GM18858 (cell line): ENCODE measurements around the gene PMF1.
"Not testable (repeated sequence)": the region's sequence is repeated elsewhere in the genome, so short reads cannot be mapped to it uniquely, and the experiment has no call there.

Source experiments
- ATAC-seq: cut with Tn5 transposase; IDR thresholded peaks from one replicate; pipeline ENCODE4 v1.9.1; 2021; ENCODE audit not compliant: unreplicated experiment

PMF1 gene

DNA sequence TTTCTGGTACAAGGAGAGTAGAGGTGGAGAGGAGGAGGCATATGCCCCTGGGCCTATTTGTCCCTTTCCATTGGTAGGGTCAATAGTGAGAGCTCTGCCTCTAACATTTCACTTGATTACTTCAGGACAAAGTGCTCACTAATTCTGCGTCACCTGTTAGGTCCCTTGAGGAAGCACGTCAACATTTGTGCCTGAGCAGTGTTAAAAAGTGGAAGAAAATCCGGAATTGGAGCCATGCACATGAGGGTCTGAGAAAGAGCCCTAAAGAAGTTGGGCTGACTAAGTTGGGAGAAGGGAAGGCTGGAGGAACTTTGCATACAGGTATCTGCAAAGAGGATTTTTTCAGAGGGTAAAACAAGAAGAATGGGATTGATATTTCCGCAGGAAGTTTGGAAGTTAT is 17.0 kb upstream of the PMF1 start:
- ATAC-seq, result no peak

DNA sequence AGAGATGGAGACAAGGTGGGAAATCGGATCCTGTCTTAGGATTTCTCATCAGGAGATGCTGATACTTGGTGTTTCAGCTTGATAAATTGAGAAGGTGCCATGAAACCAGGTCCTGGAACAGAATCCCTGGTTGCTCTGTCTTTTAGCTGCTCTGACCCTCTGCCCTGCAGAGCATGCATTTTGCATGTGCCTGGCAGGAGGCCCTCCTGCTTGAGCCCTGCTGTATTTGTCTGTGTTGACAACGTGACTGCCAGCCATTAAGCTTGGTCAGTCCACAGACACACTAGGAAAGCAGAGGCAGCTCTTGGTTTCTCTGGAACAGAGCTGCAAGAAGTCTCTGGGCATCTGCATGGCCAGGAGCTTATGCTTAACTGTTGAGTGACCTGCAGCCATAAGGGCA is 16.4 kb upstream of the PMF1 start:
- no peak for ATAC-seq

DNA sequence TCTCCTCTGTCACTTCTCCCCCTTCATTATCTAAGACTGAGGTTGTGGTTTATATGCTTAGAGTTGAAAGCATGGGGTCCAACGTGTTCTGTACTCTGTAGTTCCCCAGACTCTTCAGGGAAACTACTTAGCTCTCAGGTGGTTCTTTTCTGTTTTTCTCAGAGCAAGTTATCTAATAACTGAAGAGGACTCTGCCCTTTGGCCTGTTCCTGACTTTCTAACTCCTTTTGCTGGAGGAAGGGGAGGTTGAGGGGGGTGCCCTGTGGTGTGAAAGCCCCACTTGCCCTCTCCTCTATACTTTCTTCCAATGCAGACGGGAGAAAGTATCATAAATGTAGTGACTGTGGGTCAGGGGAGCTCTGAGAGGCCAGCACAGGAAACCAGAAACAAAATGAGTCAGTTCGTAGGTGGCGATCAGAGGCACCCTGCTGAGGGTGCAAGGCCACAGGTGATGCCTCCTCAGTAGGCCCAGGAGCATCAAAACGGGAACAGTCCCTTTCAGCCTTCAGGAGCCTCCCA is 13.9 kb upstream of the PMF1 start:
- no peak for ATAC-seq

DNA sequence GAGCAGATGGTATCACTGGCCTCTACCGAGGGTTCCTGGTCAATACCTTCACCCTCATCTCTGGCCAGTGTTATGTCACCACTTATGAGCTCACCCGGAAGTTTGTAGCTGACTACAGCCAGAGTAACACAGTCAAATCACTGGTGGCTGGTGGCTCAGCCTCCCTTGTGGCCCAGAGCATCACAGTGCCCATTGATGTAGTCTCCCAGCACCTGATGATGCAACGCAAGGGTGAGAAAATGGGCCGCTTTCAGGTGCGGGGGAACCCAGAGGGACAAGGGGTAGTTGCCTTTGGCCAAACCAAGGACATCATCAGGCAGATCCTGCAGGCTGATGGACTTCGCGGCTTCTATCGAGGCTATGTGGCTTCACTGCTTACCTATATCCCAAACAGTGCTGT is 12.8 kb upstream of the PMF1 start:
- no peak for ATAC-seq

DNA sequence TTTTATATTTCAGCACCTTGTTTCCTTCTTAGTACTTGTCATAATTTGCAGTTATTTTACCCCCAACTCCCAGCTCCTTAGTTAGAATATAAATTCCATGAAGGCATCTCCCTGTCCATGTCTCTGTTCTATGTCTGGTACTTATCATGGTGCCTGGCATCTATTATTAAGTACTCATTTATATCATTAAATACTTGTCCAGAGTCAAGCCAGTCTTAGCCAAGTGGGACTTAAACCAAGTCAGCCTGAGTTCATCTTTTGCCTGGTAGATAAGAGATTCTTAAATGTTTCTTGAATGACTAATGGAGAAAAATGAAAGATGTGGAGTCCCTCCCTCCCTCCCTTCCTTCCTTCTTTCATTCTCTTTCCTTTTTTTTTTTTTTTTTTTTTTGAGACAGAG is 9.5 kb upstream of the PMF1 start:
- no peak for ATAC-seq

DNA sequence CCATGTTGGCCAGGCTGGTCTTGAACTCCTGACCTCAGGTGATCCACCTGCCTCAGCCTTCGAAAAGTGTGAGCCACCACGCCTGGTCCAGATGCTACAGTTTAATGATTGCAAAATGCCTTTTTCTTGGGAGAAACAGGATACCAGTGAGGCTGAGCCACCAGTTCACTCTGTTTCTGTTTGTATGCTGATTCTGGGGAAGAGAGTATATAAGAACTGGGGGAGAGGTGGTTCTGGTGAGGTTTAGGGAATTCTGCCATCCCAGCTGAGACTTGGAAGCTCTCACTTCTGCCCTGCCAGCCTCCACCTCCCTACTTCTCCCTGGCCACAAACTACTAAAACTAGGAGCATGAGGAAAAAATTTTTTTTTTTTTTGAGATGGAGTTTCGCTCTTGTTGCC is 8.1 kb upstream of the PMF1 start:
- no peak for ATAC-seq

DNA sequence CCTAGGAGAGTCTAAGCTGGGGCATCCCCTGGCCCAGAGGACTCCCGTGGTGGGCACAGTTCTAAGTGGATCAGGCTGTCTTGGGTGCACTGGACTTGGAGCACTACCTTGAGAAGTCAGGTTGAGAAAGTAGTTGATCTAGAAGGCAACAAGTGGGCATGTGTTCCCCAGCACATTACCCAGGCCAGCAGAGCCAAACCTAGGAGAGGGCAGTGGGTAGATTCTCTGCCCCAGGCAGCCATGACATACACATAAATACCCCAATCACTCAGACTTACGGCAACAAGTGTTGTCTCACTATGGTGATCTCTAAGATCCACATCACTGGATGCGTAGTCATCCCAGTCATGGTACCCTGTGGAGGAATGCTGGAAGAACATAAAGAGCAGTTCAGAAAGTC is 1.6 kb upstream of the PMF1 start:
- no peak for ATAC-seq

DNA sequence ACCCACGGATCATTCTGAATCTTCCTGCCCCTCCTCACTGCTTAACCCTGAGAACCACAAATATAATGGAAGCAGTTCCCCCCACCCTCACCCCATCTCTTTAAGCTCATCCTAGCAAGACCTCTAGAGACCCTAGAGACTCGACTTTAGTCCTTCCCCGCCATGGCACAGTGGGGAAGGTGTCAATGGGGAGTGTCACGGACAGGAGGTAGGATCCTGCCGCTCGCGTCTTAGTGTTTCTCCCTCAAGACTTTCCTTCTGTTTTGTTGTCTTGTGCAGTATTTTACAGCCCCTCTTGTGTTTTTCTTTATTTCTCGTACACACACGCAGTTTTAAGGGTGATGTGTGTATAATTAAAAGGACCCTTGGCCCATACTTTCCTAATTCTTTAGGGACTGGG is 677 bp upstream of the PMF1 start:
- ATAC-seq, result no peak

DNA sequence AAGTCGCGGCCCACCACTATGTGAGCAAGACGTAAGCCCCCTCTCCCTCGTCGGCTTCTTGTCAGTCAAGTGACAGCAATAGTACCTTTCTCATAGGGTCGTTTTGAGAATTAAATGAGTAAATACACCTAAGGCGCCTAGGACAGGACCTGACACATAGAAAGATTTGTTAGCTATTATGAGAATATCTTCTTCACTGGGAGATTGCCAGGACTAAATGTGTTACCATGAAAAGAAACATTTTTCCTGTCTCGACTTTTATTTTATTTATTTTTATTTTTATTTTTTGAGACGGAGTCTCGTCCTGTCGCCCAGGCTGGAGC is 798 bp downstream of the PMF1 start:
- peak; percentile 3 for ATAC-seq

DNA sequence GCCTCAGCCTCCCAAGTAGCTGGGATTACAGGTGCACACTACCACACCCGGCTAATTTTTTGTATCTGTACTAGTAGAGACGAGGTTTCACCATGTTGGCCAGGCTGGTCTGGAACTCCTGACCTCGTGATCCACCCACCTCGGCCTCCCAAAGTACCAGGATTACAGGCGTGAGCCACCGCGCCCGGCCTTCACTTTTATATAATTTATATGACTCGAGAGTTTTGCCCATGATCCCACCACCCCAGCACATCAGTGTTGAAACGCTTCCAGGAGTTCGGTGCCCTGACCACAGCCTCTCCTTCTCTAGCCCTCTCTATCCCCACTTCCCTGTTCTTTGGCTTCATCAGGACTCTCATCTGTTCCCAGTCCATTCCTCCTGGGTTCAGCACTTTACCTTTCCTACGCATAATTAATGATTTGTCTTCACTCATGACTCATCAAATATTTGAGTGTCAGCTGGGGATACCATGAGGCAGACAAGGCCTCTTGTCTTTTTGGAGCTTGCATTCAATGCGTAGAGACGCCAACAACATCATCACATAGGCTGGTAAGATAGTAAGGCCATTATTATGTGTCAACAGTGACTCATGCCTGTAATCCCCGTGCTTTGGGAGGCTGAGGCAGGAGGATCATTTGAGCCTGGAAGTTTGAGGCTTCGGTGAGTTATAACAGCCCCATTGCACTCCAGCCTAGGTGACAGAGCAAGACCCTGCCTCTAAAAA is 1.4 kb downstream of the PMF1 start:
- no peak for ATAC-seq

DNA sequence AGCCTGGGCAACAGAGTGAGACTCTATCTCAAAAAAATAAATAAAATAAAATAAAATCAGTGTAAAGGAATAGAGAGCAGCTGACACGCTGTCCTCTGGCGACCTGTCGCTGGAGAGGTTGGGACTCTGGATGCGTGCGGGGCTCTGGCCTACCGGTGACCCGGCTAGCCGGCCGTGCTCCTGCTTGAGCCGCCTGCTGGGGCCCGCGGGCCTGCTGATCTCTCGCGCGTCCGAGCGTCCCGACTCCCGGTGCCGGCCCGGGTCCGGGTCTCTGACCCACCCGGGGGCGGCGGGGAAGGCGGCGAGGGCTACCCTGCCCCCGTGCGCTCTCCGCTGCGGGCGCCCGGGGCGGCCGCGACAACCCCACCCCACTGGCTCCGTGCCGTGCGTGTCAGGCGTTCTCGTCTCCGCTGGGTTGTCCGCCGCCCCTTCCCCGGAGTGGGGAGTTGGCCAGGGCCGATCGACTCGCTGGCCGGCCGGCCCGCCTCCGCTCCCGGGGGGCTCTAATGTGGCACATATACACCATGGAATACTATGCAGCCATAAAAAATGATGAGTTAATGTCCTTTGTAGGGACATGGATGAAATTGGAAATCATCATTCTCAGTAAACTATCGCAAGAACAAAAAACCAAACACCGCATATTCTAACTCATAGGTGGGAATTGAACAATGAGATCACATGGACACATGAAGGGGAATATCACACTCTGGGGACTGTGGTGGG is 3.7 kb downstream of the PMF1 start:
- ATAC-seq, result not testable (repeated sequence)

DNA sequence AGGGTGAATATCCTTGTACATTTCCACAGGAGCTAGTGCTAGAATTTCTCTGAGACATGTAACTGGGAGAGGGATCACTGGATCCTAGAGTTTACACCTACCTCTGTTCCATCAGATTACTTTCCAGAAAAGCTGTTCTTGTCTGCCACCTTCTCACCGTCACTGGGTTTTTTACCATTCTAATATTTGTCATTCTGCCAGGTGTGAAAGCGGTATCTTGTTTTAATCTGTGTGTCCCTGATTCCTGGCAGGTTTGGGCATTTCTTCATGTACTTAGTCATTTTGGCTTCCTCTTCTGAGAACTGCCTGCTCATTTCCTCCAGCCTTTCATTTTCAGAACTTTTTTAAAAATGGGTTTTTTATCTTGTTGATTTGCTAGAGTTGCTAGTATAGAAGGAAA is 5.1 kb downstream of the PMF1 start:
- ATAC-seq, result no peak

DNA sequence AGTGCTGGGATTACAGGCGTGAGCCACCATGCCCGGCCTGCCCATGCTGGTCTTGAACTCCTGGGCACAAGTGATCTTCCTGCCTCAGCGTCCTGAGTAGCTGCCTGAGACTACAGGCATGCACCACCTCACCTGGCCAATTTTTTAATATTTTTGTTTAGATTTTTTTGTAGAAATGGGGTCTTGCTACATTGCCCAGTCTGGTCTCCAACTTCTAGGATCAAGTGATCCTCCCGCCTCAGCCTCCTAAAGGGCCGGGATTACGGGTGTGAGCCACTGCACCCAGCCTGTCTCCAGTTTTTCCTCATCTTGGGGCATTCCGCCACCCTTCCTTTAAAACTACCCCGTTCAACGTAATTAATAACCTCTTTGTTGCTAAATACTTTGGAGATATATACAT is 7.4 kb downstream of the PMF1 start:
- ATAC-seq, result no peak

DNA sequence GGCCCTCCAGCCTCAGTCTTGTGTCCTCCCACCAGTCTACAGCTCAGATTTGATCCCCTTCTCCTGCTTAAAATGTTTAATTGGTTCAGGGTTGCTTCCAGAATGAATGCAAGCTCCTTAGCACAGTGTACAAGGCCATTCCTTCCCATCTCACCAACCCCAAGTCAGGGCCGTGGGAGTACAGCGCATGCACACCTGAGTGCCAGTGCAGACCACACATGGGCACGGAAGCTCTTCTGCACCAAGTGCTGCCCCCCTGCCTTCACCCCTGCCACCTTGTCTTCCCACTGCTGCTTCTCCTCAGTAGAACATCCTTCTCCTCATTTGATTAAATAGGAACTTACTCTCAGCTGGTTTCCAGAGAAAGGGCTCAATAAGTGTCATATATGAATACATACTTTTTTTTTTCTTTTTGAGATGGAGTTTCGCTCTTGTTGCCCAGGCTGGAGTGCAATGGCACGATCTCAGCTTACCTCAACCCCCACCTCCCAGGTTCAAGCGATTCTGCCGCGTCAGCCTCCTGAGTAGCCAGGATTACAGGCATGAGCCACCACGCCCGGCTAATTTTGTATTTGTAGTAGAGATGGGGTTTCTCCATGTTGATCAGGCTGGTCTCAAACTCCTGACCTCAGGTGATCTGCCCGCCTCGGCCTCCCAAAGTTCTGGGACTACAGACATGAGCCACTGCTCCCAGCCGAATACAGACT is 9.3 kb downstream of the PMF1 start:
- ATAC-seq, result no peak

DNA sequence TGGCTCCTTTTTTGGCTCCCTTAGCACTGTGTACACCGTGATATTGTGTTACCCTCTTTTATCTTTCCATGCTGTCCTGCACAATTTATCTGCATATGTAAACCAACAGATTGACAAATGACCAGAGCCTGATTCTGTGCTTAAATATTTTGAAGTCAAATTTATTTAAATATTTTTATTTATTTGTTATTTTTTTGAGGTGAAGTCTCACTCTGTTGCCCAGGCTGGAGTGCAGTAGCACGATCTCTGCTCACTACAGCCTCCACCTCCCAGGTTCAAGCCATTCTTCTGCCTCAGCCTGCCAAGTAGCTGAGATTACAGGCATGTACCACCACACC is 12.8 kb downstream of the PMF1 start:
- no peak for ATAC-seq

DNA sequence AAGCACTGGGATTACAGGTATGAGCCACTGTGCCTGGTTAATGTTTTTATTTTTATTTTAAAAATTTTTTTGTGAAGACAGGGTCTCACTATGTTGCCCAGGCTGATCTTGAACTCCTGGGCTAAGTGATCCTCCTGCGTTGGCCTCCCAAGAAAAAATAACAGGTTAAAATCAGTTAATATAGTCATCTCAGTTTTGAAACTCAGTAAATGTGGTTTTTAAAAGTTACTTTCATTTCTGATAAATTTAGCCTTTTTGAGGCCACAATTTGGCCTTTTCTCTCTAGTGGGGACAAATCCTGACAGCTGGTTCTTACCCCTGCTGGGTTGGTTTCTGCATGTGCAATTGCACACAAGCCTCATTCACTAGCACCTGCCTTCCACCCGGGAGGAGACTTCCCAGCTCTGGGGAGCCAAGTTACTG is 13.3 kb downstream of the PMF1 start:
- ATAC-seq, result peak; percentile 55

DNA sequence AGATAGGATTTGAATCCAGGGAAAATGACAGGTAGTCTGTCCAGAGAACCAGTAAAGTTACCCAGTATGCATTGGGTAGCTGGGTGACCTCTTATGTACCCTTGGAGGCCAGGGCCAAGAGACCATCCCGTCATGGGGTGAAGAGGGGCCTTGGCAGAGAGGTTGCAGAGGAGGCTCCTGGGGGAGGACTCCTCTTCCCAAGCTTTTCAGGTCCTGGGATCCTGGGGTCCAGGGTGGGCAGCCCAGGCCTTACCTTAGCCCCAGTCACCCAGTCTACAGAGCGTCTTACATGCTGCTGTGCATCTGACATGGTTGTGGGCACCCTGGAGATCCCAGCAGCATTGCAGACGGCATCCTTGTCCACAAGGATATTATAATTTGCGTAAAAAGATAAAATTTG is 14.0 kb downstream of the PMF1 start:
- ATAC-seq, result no peak

DNA sequence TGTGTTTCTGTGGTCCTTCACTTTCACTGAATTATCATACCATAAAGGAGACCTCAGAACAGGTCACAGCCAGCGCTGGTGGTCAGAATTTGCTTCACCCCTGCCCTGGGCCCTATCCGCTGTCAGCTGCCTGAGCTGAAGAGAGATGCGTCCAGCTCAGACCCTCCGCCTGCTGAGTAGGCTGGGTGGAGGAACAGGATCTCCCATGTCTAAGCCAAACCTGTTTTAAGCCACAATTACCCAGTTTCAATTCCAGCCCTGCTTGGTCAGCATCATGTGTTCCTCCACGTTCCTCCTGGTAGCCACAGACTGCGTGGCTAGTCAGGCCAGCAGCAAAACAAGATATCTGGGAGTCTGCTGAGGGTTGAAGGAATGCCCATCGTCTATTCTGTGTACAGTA is 15.7 kb downstream of the PMF1 start:
- ATAC-seq, result no peak

DNA sequence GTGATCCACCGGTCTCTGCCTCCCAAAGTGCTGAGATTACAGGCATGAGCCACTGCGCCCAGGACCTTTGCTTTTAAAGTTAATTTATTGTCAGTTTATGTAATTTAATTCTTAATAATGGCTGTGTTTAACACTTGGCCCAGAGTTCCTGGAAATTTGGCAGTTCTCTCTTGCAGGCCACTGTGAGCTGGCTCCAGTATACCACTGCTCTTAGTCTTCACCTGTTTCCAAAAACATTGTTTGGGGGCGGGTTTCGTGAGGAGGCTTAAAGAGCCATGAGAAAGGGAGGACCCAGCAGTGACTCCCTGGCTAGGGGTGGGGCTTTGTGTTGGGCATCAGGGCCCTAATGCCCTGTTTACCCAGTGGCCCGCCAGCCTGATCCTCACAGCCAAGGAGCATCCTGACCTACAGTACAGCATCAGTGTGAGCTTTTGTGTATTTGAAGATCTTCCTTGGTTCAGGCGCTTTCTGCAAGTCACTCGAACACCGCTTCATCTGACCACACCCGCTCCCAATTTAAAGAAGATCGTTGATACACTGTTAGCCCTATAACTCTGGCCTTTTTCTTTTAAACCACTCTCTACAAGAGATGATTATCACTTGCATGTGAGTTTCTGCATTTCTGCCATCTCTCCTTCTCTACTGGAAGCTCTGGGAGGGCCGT is 17.1 kb downstream of the PMF1 start:
- no peak for ATAC-seq

DNA sequence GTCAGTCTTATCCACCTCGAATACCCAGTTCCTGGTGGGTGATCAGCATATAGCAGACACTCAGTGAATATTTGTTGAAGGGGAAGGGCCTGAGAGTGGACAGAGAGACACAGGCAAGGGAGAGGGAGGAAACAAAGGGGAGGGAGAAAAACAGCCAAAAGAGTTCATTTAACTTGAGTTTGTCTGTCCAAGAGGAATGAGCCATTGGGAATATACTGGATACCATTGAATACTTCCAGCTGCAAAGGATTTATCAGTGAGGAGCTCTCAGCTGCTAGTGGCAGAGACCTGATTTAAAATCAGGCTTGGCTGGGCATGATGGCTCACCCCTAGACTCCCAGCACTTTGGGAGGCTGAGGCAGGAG is 17.6 kb downstream of the PMF1 start:
- ATAC-seq, result no peak

DNA sequence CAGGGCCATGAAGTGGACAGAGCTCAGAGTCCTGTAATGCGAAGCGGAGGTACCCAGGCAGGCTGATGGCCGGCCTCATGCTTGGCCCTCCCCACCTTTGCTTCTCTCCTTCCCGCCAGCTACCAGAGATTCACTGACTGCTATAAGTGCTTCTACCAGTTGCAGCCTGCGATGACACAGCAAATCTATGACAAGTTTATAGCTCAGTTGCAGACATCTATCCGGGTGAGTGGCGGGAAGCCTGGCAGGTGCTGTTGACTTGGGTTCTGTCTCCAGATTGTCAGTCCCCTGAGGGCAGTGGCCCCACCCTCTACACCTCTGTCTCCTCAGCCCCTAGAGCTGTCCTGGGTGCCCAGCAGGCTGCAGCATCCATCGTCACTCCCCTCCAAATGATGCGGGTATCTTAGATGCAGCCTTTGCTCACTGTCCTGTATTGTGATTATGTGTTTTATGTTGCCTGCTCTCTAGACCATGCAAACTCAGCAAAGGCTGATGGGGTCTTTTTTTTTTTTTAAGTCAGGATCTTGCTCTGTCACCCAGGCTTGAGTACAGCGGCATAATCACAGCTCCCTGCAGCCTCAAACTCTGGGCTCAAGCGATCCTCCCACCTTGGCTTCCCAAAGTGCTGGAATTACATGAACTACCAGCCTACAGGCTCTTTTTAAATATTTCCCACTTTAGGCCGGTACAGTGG is 19.5 kb downstream of the PMF1 start:
- no peak for ATAC-seq
